ENCODE measurements around the gene SCLT1. TPM values are rescaled to one million over a fixed set of nuclear protein-coding genes. Genes with fewer than 3 reads are reported as not detected.

Gene SCLT1
- total and polyA plus RNA-seq, 2 of the 8 experiments (the other 6 are each of a cell fraction or from before 2014, with no cell fraction given), result 4.8 to 13.1 TPM

- no peak overlapping the region for H3K23ac ChIP-seq (ENCODE audit: insufficient read length)
- no peak overlapping the region for H3K4ac ChIP-seq (replicated peaks; ENCODE audit: insufficient read length, low read depth, low read length)
- WGBS, 2 experiments (ENCODE audit: extremely low coverage in 1 of 2, insufficient coverage in 1 of 2, insufficient read length in 1 of 2, insufficient replicate concordance in 2 of 2, low coverage in 1 of 2, low lambda C conversion rate in 2 of 2, missing lambda C conversion rate in 1 of 2), result 25% methylated on average over 1 of the region's 1 CpG; no CpG with 5 or more reads in 1 of the 2 experiments
- H3K18ac ChIP-seq (ENCODE audit: extremely low read depth, low read length), result no peak overlapping the region
- peaks cover 0 to 1% (median 0%) of the 10 kb centered on the region in 4 experiments; a peak in 1 of 7 replicates for H3K27me3 ChIP-seq (replicated peaks in 1 of 4; ENCODE audit: control insufficient read depth in 3 of 4, extremely low read depth in 1 of 4, insufficient read depth in 3 of 4, low read length in 3 of 4)
- no peak overlapping the region for H2AFZ ChIP-seq (ENCODE audit: low read length)
- H3K14ac ChIP-seq (ENCODE audit: insufficient read length), result no peak overlapping the region
- H2BK20ac ChIP-seq (ENCODE audit: low read length), result no peak overlapping the region
- H4K20me1 ChIP-seq (replicated peaks in 1 of 2; ENCODE audit: control insufficient read depth in 1 of 2, insufficient read depth in 2 of 2, low read length in 2 of 2), result no peaks in the 10 kb centered on the region
- no peak for FAIRE-seq
- H4K8ac ChIP-seq (ENCODE audit: extremely low read depth, insufficient read depth, low read length), result no peak overlapping the region
- no peak overlapping the region for H3K9ac ChIP-seq (replicated peaks in 1 of 4; ENCODE audit: extremely low read depth in 1 of 4, low read depth in 3 of 4, low read length in 3 of 4)
- peaks cover 0 to 2% (median 0%) of the 10 kb centered on the region in 4 experiments; a peak in 2 of 7 replicates for H3K4me1 ChIP-seq (replicated peaks in 1 of 4; ENCODE audit: control insufficient read depth in 3 of 4, insufficient read depth in 4 of 4, low read length in 3 of 4)
- DNase-seq (ENCODE audit: low read depth in 1 of 2, low spot score in 2 of 2), result no peak
- no peak overlapping the region for H3K4me3 ChIP-seq (ENCODE audit: extremely low read depth in 1 of 4, insufficient read depth in 2 of 4, low read depth in 3 of 4, low read length in 4 of 4)
- no peak overlapping the region for H2BK15ac ChIP-seq (ENCODE audit: low read length)
- no peaks in the 10 kb centered on the region for H3K79me1 ChIP-seq (ENCODE audit: low read depth, low read length)
- no peak overlapping the region for H2BK120ac ChIP-seq (replicated peaks; ENCODE audit: low read depth, low read length)
- no peak overlapping the region for H2BK12ac ChIP-seq (ENCODE audit: low read depth, low read length)
- no peak overlapping the region for H2AK5ac ChIP-seq (ENCODE audit: low read depth, low read length)
- ChIA-PET CTCF (ENCODE audit: partially characterized antibody) (interaction anchor here (1.2 kb wide), 1 partner anchor 54 kb away, joined by 3 read pairs; no protein-coding TSS in a partner anchor), POLR2A (ENCODE audit: partially characterized antibody) (no interaction called here)
- no peaks in the 10 kb centered on the region for H3K36me3 ChIP-seq (ENCODE audit: control insufficient read depth in 2 of 4, insufficient read depth in 4 of 4, low read length in 3 of 4)
- no peaks in the 10 kb centered on the region for H3K23me2 ChIP-seq (ENCODE audit: low read depth, low read length)
- no peak overlapping the region for H3K56ac ChIP-seq (replicated peaks; ENCODE audit: insufficient read length, low read depth, low read length)
- no peaks in the 10 kb centered on the region for H3K79me2 ChIP-seq (ENCODE audit: control insufficient read depth in 1 of 2, insufficient read depth in 2 of 2, low read length in 2 of 2)
- TF ChIP-seq ZNF274 (IDR thresholded peaks at IDR 0.05; ENCODE audit: borderline replicate concordance, extremely low read depth, low read length) (no peak), BCL11A (IDR thresholded peaks at IDR 0.05; ENCODE audit: low read depth in 2 of 2, low read length in 2 of 2) (no peak), RBBP5 (IDR thresholded peaks at IDR 0.05; ENCODE audit: borderline replicate concordance, low read depth, low read length) (no peak), TAF1 (IDR thresholded peaks at IDR 0.05; ENCODE audit: low read depth, low read length) (no peak), USF2 (IDR thresholded peaks at IDR 0.05; ENCODE audit: low read length) (no peak), SP1 (IDR thresholded peaks at IDR 0.05; ENCODE audit: low read depth, low read length) (no peak), RFX5 (IDR thresholded peaks at IDR 0.05; ENCODE audit: borderline replicate concordance, low read depth, low read length) (no peak), CHD2 (IDR thresholded peaks at IDR 0.05; ENCODE audit: low read length) (no peak), CBX5 (IDR thresholded peaks at IDR 0.05; ENCODE audit: low read depth, low read length) (no peak), SP2 (IDR thresholded peaks at IDR 0.05; ENCODE audit: low read length) (no peak), FOSL1 (IDR thresholded peaks at IDR 0.05; ENCODE audit: insufficient read depth, low read depth, low read length) (no peak), GTF2F1 (IDR thresholded peaks at IDR 0.05; ENCODE audit: borderline replicate concordance, low read depth, low read length) (no peak), KDM1A (IDR thresholded peaks at IDR 0.05; ENCODE audit: borderline replicate concordance, low read length) (no peak)
- H3K27ac ChIP-seq (ENCODE audit: low read depth, low read length), result no peak overlapping the region
- no peak overlapping the region for H4K5ac ChIP-seq (ENCODE audit: insufficient read length, low read depth, low read length)
- no peaks in the 10 kb centered on the region for H3K9me3 ChIP-seq (ENCODE audit: insufficient read depth in 2 of 2, low read depth in 1 of 2, low read length in 1 of 2)
- H4K91ac ChIP-seq (replicated peaks; ENCODE audit: insufficient read length, low read length), result no peak overlapping the region
- no peak overlapping the region for H2BK5ac ChIP-seq (ENCODE audit: low read depth, low read length)
- no peak overlapping the region for H3K4me2 ChIP-seq (ENCODE audit: insufficient read depth in 1 of 2, low read depth in 2 of 2, low read length in 2 of 2)
Observed at GRCh38 chr4:129113434-129113833, 20.1 kb upstream of the SCLT1 start.

Data from H1 (cell line).